Measurements from ENCODE around the gene TATDN3.

DNA sequence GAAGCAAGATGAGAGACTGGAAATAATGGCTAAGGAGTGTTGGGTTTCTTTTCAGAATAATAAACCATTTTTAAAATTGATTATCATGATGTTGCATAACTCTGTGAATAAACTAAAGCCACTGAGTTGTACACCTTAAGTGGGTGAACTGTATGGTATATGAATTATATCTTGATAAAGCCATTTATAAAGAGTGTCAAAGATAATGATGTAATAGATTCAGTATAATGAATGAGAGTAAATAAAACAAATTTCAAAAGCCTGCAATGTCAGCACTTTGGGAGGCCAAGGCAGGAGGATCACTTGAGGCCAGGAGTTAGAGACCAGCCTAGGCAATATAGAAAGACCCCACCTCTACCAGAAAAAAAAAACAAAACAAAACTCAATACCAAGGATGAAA is 16.5 kb upstream of the TATDN3 start:
- TF ChIP-seq, protein P1, sequence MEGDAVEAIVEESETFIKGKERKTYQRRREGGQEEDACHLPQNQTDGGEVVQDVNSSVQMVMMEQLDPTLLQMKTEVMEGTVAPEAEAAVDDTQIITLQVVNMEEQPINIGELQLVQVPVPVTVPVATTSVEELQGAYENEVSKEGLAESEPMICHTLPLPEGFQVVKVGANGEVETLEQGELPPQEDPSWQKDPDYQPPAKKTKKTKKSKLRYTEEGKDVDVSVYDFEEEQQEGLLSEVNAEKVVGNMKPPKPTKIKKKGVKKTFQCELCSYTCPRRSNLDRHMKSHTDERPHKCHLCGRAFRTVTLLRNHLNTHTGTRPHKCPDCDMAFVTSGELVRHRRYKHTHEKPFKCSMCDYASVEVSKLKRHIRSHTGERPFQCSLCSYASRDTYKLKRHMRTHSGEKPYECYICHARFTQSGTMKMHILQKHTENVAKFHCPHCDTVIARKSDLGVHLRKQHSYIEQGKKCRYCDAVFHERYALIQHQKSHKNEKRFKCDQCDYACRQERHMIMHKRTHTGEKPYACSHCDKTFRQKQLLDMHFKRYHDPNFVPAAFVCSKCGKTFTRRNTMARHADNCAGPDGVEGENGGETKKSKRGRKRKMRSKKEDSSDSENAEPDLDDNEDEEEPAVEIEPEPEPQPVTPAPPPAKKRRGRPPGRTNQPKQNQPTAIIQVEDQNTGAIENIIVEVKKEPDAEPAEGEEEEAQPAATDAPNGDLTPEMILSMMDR (IDR thresholded peaks at IDR 0.05 in 2 of 3, conservative IDR thresholded peaks at IDR 0.05 in 1 of 3; ENCODE audit: borderline replicate concordance in 1 of 3, insufficient read depth in 1 of 3, low read depth in 2 of 3, low read length in 2 of 3) = no peak
- TF ChIP-seq POLR2A (IDR thresholded peaks at IDR 0.05; ENCODE audit: borderline replicate concordance, extremely low read depth, insufficient read depth, insufficient read length) (no peak), SIN3A (IDR thresholded peaks at IDR 0.05; ENCODE audit: low read depth) (no peak), EZH2 (IDR thresholded peaks at IDR 0.05) (no peak), POLR2AphosphoS5 (IDR thresholded peaks at IDR 0.05; ENCODE audit: low read depth, low read length) (no peak), EZH2phosphoT487 (IDR thresholded peaks at IDR 0.05; ENCODE audit: borderline replicate concordance) (no peak), ZNF274 (IDR thresholded peaks at IDR 0.05; ENCODE audit: low read depth, low read length) (no peak), EGR1 (IDR thresholded peaks at IDR 0.05; ENCODE audit: low read depth) (no peak), JUND (IDR thresholded peaks at IDR 0.05) (no peak)
- TF ChIP-seq, protein P2, sequence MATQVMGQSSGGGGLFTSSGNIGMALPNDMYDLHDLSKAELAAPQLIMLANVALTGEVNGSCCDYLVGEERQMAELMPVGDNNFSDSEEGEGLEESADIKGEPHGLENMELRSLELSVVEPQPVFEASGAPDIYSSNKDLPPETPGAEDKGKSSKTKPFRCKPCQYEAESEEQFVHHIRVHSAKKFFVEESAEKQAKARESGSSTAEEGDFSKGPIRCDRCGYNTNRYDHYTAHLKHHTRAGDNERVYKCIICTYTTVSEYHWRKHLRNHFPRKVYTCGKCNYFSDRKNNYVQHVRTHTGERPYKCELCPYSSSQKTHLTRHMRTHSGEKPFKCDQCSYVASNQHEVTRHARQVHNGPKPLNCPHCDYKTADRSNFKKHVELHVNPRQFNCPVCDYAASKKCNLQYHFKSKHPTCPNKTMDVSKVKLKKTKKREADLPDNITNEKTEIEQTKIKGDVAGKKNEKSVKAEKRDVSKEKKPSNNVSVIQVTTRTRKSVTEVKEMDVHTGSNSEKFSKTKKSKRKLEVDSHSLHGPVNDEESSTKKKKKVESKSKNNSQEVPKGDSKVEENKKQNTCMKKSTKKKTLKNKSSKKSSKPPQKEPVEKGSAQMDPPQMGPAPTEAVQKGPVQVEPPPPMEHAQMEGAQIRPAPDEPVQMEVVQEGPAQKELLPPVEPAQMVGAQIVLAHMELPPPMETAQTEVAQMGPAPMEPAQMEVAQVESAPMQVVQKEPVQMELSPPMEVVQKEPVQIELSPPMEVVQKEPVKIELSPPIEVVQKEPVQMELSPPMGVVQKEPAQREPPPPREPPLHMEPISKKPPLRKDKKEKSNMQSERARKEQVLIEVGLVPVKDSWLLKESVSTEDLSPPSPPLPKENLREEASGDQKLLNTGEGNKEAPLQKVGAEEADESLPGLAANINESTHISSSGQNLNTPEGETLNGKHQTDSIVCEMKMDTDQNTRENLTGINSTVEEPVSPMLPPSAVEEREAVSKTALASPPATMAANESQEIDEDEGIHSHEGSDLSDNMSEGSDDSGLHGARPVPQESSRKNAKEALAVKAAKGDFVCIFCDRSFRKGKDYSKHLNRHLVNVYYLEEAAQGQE (IDR thresholded peaks at IDR 0.05; ENCODE audit: low read depth) = no peak
